ACHN (cell line): ENCODE data around the gene ENPP1.
"Not testable (repeated sequence)": the region's sequence is repeated elsewhere in the genome, so short reads cannot be mapped to it uniquely, and the experiment has no call there.

Source experiments
- DNase-seq: peaks from one replicate; pipeline ENCODE4 v3.0.0-alpha.2; 2015
- in situ Hi-C: cut with HindIII; loops from 2 replicates; pipeline ENCODE4 v1.10.0; 2017; ENCODE audit warnings: low sequenced_read_pairs, low pct_ligation_motif_present, low pct_unique_long_range_greater_than_20kb

ENPP1 gene

DNA sequence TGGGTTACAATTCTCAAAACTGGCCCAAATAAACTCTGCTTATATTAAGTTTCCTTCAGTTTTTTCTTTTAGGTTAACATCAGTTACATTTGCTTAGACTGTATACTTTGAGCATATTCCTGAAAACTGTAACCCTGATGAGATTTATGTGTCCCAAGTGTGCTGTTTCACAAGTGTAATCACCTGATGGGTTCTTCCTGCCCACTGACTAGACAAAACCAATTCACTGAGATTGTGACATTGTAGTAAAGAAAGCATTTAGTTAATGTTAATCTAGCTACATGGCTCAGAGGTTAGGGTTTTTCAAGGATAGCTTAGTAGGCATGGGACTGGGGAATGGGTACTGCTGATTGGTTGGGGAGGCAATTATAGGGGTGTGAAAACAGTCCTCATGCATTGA lies 89.8 kb downstream of the ENPP1 start:
- in situ Hi-C loops, result no loop called here
- no peak for DNase-seq

DNA sequence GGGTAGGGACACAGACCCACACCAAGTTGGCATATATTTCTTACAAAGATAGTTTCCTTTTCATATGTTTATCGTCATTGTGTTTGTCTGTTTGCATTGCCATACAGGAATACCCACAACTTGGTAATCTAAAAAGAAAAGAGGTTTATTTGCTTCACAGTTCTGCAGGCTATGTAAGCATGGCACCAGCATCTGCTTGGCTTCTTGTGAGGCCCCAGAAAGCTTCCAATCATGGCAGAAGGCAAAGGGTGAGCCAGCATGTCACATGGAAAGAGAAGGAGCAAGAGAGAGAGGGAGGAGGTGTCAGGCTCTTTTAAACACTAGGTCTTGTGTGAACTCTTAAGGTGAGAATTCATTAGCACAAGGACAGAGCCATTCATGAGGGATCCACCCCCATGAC lies 90.9 kb downstream of the ENPP1 start:
- DNase-seq, result no peak
- in situ Hi-C loops, result no loop called here

DNA sequence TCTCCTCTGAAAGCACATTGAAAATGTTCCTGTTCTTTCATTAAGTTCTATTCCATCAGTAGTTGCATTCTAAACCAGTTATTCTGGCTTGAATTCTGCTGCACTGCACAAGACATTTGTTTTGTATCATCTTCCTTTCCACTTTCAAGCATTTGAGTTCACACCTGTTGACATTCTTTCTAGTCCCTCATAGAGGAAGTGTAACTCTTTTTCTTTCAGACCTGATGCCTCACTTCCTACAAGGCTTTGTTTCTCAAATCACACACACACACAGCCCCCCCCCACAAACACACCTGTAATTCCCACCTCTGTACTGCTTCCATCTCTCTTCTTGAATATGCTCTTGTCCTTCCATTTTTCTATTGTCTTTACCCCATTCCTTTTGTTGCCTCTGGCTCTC lies 92.4 kb downstream of the ENPP1 start:
- DNase-seq, result no peak
- in situ Hi-C loops, result no loop called here

DNA sequence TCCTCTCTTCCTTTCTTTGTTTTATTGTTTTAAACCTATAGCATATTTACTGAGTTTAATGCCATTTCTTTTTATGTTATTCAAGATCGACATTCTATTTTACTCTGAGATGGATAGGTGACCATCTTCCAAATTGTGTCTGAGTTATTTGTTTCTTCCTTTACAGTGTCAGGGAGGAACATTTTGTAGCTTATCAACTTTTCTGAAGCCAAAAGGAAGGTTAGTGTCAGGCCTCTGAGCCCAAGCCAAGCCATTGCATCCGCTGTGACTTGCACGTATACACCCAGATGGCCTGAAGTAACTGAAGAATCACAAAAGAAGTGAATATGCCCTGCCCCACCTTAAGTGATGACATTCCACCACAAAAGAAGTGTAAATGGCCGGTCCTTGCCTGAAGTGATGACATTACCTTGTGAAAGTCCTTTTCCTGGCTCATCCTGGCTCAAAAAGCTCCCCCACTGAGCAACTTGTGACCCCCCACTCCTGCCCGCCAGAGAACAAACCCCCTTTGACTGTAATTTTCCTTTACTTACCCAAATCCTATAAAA lies 93.6 kb downstream of the ENPP1 start:
- DNase-seq, in situ Hi-C loops: not testable (repeated sequence)

DNA sequence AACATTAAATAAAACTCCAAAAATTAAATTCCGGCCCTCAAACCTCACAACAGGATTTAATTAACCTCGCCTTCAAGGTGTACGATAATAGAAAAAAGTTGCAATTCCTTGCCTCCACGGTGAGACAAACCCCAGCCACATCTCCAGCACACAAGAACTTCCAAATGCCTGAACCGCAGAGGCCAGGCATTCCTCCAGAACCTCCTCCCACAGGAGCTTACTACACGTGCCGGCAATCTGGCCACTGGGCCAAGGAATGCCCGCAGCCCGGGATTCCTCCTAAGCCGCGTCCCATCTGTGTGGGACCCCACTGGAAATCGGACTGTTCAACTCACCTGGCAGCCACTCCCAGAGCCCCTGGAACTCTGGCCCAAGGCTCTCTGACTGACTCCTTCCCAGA lies 95.9 kb downstream of the ENPP1 start:
- in situ Hi-C loops, DNase-seq: not testable (repeated sequence)

DNA sequence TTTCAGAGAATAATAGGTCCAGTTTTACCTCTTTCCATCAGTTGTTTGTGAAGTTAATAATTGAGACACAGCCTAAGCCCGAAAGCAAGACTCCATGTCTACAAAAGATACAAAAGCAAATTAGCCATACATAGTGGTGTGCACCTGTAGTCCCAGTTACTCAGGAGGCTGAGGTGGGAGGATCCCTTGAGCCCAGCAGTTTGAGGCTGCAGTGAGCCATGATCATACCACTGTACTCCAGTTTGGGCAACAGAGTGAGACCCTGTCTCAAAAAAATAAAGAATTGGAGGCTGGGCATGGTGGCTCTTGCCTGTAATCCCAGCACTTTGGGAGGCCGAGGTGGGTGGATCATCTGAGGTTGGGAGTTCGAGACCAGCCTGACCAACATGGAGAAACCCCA lies 101.0 kb downstream of the ENPP1 start:
- DNase-seq, in situ Hi-C loops: not testable (repeated sequence)

DNA sequence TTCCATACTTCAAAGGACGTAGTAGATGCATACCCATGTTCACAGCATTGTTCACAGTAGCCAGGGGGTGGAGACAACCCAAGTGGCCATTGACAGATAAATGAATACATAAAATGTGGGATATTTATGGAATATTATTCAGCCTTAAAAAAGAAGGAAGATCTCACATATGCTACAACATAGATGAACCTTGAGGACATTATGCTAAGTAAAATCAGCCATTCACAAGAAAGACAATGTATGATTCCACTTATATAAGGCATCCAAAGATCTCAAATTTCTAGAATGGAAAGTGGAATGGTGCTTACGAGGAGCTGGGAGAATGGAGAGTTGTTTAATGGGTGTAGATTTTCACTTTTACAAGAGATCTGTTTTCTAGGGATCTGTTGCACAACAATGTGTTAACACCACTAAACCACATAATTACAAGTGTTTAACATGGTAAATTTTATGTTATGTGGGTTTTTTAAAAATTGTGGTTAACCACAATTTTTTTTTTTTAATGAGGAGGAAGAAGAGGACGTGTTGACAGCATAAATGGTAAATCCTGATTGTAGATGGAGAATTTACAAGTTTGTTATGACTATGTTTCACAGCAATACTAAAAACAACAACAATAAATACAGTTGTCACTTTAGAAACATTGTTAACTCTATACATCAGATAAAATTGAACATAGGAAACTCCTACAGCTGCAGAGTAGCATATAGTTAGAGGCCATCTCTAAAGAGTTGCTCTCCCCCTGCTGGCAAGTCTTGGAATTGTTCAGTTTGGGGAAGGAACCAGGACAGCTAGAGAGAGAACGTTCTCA lies 101.8 kb downstream of the ENPP1 start:
- in situ Hi-C loops, result no loop called here

DNA sequence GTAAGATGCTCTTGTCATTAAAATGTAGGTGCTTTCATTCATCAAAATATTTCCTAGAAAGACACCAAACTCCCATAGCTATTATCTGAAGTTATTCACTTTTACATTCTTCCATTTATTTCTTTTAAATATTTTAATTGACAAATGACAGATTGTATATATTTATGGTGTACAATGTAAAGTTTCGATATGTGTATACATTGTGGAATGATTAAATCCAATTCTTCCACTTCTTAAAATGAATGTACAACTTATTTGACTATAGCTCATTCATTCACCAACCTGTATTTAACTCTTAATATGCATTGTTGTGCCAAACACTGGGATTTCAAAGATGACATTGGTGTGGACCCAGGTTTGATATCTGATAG lies 102.4 kb downstream of the ENPP1 start:
- no peak for DNase-seq

More for the DNA sequence above, 101.8 kb downstream of the ENPP1 start:
- DNase-seq, result peak; percentile 66

DNA sequence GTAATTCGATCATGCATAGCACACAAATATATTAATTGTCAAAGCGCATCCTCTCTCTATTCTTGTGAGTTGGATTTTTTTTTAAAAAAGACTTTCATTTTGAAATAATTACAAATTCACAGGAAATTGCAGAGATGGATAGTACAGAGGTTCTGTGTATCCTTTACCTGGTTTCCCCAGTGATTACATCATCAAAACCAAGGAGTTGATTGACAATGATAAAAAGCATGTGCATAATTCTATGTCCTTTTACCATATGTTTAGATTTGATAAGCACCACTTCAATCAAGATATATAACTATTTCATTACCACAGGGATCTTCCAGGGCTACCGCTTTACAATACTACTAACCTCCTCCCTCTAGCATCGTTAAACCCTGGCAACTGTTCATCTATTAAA lies 103.1 kb downstream of the ENPP1 start:
- in situ Hi-C loops, result no loop called here

More for the DNA sequence above, 102.4 kb downstream of the ENPP1 start:
- in situ Hi-C loops, result no loop called here

DNA sequence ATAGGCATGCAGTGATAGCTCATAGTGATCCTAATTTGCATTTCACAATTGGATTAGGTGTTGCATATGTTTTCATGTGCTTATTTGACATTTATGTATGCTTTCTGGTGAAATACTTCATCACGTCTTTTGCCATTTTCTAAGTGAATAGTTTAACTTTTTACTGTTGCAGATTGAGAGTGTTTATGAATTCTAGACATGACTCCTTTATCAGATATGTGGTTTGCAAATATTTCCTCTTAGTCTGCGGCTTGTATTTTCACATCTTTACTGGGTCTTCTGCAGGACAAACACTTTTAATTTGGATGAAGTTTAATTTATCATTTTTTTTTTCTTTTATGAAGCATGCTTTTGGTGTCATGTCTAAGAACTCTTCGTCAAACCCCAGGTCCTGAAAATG lies 104.1 kb downstream of the ENPP1 start:
- in situ Hi-C loops, result no loop called here
- no peak for DNase-seq

More for the DNA sequence above, 103.1 kb downstream of the ENPP1 start:
- DNase-seq, result no peak

DNA sequence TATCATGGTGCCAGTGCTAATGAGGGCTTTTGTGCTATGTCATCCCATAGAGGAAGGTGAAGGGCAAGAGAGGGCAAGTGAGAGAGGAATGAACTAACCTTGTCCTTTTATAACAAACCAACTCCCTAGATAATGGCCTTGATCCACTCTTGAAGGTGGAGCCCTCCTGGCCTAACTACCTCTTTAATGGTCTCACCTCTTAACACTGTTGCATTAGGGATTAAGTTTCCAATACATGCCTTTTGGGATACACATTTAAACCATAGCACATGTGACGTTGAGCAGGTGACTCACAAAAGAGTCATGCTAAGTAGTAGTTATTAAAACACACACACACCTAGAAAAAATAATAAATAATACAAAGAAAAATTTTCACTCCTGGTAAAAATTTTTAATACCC lies 106.4 kb downstream of the ENPP1 start:
- no peak for DNase-seq
- in situ Hi-C loops, result no loop called here

DNA sequence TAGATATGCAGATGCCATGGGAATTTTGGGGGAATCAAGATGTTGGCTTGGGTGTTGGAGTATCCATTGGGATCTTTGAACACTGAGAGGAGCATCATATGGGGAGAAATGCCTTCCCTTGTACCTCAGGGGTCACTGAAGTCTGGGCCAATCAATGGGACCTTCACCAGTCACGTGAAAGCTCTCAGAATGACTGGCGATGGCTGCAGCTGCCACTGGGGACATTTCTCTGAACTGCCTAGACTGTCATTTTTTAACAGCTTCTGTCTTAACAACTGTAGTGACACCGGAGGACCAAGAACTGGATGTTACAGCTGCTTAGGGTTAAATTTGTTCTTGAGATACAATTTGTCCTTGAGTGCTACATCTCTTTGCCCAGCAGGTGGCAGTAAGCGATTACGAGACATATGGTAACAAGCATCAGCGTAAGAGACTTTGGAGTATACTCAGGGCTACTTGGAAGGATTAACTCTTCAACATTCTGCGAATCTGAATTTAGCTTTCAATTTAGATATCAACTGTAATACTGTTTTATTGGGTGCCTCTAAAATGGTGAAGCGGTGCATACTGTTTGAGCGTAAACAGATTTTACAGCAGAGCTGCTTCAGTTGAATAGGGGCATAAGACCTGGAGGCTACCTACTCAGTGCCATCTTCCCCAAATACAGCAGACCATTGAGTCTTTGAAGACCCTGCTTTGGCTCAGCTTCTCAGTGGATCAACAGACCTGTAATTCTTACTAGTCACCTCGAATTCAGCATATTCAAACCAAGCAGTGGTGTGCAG lies 107.3 kb downstream of the ENPP1 start:
- peak; percentile 70 for DNase-seq
- in situ Hi-C loops, result no loop called here

DNA sequence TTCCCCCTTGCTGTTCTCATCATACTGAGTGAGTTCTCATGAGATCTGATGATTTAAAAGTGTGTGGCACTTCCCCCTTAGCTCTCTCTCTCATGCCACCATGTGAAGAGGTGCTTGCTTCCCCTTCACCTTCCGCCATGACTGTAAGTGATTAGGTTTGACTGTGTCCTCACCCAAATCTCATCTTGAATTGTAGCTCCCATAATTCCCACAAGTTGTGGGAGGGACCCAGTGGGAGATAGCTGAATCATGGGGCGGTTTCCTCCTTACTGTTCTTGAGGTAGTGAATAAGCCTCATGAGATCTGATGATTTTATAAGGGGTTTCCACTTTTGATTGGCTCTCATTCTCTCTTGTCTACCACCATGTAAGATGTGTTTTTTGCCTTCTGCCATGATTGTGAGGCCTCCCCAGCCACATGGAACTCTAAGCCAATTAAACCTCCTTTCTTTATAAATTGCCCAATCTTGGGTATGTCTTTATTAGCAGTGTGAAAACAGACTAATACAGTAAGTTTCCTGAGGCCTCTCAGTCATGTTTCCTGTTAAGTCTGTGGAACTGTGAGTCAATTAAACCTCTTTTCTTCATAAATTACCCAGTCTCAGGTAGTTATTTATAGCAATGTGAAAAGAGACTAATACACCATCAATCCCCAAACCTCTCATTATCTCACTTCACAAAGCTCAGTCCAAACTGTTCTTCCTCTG lies 108.4 kb downstream of the ENPP1 start:
- DNase-seq, in situ Hi-C loops: not testable (repeated sequence)

DNA sequence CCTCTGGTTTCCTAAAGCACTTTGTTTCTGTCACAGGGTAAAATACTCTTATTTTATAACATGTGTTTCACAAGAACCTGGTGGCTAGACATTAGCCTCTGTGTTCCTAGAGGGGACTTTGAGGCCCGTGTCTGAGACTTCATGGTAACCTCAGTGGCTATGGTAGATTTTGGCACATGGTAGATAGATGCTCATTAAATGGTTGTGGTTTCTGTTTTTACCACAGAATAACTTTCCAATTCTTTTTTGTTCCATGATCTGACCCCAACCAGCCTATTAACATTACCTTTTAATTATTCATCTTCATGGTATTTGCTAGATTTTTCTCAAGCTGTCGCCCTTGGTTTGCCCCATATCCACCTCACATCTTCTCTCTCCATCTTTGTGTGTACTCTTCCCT lies 109.0 kb downstream of the ENPP1 start:
- no peak for DNase-seq
- in situ Hi-C loops, result no loop called here

DNA sequence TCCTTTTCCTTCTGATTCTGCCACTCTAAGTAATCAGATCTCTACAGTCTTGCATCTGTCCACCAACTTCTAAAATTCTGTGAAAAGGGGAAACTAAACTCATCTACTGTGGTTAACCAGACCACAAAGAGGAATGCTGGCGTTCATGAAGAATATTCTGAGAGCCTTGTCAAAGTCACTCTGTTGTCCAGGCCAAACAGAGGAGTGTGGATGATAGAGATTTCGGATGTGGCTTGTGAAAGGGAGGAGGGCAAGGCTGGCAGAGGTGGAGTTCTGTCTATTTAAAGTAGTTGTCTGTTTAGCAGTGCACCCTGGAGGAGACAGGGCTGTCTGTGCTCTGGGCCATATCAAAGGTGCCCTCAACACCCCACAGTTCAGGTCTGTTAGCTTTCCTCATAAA lies 109.5 kb downstream of the ENPP1 start:
- DNase-seq, result no peak
- in situ Hi-C loops, result no loop called here

DNA sequence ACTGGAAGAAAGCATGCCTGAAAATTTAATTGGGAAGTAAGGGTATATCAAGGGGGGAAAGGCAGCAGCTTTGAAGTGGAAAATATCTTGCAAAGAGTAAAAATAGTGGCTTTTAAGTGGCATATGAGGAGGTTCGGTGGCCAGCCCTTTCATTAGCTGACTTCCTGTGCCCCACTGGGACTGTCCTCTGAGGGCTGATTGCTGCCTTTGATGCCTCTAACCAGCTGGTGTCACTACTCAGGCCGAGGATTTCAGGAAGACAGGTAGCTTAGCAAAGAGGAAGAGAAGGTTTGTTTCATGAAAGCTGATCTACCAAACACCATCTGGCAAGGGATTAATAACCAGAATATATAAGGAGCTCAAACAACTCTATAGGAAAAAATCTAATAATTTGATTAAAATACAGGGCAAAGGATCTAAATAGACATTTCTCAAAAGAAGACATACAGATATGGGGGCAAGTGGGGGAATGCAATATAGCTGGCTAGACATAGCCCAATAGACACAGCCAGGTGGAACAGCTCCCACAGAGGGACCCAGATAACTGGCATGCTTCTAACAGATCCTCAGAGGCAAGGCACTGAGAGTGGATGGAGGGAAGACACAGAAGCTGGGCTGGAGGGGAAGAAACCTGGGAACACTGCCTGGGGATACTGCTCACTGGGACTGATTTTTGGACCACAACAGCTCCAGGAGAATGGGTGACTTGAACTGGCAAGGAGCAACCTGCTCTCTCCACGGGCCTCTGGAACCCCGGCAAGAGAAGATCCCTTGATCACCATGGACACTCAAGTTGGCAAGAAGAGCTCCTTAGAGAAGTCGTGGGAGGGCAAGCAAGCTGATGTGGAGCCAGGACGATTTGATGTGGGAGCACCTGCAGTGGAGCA lies 110.2 kb downstream of the ENPP1 start:
- in situ Hi-C loops, result no loop called here
- DNase-seq, result no peak

DNA sequence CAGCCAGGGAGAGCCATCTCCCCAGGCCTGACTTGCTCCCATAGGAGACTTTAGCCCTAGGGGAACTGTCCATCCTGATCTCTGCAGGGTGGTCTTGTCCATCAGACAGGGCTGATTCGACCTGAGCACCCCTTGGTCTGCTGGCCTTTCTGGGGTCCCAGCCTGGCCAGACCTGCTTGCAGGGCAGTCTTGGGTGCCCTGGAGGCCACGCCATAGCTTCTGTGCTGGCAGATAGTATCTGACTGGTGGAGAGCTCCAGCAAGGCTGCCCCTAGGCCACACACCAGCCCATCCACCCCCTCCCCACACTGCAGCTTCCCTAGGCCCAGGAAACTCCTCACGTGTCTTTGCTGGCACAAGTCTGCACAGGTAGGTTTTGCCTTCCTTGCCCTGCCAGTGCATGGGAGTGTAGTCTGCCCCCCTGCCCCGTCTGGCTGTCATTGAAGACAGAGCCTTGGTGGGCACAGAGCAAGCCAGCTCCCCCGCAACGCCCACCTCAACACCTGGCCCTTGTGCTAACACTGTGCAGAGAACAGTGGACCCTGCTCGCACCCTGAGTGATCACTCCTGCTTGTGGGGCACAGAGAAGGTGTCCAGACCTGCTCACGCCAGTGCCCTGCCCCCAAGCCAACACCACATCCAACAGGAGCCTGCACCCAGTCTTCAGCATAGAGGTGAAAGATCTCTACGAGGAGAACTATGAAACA lies 111.0 kb downstream of the ENPP1 start:
- DNase-seq, result no peak
- in situ Hi-C loops, result no loop called here

DNA sequence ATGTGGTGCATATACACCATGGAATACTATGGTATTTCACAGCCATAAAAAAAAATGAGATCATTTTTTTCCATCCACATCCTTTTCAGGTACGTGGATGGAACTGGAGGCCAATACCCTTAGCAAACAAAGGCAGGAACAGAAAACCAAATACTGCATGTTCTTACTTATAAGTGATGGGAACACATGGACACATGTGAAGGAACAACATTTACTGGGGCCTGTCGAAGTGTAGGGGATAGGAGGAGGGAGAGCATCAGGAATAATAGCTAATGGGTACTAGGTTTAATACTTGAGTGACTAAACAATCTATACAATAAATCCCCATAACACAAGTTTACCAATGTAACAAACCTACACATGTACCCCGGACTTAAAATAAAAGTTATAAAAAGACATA lies 112.8 kb downstream of the ENPP1 start:
- no peak for DNase-seq
- in situ Hi-C loops, result no loop called here
